ENCODE measurements around the gene FAM229A. TPM values are rescaled to one million over a fixed set of nuclear protein-coding genes. Genes with fewer than 3 reads are reported as not detected.

Gene FAM229A
- total and polyA plus RNA-seq, 2 of the 8 experiments (the other 6 are each of a cell fraction or from before 2014, with no cell fraction given) = 4.1 to 4.2 TPM

DNA sequence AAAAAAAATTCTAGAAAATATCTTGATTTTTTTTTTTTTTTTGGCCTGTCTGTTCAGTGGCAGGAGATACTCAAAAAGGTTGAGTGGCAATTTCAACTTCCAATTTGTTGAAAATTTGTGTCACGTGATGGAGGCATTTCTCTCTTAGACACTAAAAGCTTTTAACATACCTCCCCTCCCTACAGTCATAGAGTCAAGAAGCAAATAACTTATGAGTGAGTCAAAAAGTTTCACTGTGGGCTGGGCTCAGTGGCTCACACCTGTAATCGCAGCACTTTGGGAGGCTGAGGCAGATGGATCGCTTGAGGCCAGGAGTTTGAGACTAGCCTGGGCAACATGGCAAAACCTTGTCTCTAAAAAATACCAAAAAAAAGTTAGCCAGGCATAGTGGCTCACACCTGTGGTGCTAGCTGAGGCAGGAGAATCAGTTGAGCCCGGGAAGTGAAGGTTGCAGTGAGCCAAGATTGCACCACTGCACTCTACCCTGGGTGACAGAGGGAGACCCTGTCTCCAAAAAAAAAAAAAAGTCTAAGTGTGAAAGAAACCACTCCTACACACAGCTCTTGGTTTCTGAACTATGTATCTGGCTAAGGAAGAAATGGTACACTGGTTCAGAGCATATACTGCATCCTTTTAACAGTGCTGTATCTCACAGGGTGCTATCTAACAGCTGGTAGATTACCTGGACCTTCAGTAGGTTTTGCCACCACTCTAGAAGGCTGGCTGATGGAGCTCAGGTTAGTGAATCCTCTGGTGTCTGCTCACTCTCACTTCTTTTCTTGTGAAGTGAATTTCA is 43.6 kb upstream of the FAM229A start:
- POLR2A ChIA-PET (ENCODE audit: partially characterized antibody) = interaction anchor here (0.6 to 1.9 kb wide), 5 partner anchors 10 to 1080 kb away, joined by 3 to 4 read pairs (median 3); no protein-coding TSS in a partner anchor
- no peaks in the 10 kb centered on the region for H3K36me3 ChIP-seq (ENCODE audit: control insufficient read depth in 2 of 4, insufficient read depth in 4 of 4, low read length in 3 of 4)
- CTCF ChIA-PET (ENCODE audit: partially characterized antibody) = interaction anchor here (0.6 to 1.5 kb wide), 4 partner anchors 7 to 354 kb away, joined by 3 read pairs; no protein-coding TSS in a partner anchor
- H3K9ac ChIP-seq (replicated peaks in 1 of 4; ENCODE audit: extremely low read depth in 1 of 4, low read depth in 3 of 4, low read length in 3 of 4) = no peak overlapping the region
- H3K23me2 ChIP-seq (ENCODE audit: low read depth, low read length) = no peaks in the 10 kb centered on the region
- no peak overlapping the region for H3K4me3 ChIP-seq (ENCODE audit: extremely low read depth in 1 of 4, insufficient read depth in 2 of 4, low read depth in 3 of 4, low read length in 4 of 4)
- TF ChIP-seq SUZ12 (IDR thresholded peaks at IDR 0.05; ENCODE audit: low read length) (no peak), KDM1A (IDR thresholded peaks at IDR 0.05; ENCODE audit: borderline replicate concordance, low read length) (no peak), SAP30 (IDR thresholded peaks at IDR 0.05; ENCODE audit: insufficient read depth, insufficient replicate concordance, low read length) (no peak), EZH2 (IDR thresholded peaks at IDR 0.05; ENCODE audit: low read depth, low read length, severe bottlenecking) (no peak), JUND (IDR thresholded peaks at IDR 0.05; ENCODE audit: low read length) (no peak)
- H3K9me3 ChIP-seq (ENCODE audit: insufficient read depth in 2 of 2, low read depth in 1 of 2, low read length in 1 of 2) = no peaks in the 10 kb centered on the region
- H2BK5ac ChIP-seq (ENCODE audit: low read depth, low read length) = no peak overlapping the region
- no peaks in the 10 kb centered on the region for H3K79me1 ChIP-seq (ENCODE audit: low read depth, low read length)
- H2BK12ac ChIP-seq (ENCODE audit: low read depth, low read length) = no peak overlapping the region
- H2AFZ ChIP-seq (ENCODE audit: low read length) = no peak overlapping the region
- no peaks in the 10 kb centered on the region for H3K79me2 ChIP-seq (ENCODE audit: control insufficient read depth in 1 of 2, insufficient read depth in 2 of 2, low read length in 2 of 2)
- no peak overlapping the region for H3K56ac ChIP-seq (replicated peaks; ENCODE audit: insufficient read length, low read depth, low read length)
- no peaks in the 10 kb centered on the region for H4K20me1 ChIP-seq (replicated peaks in 1 of 2; ENCODE audit: control insufficient read depth in 1 of 2, insufficient read depth in 2 of 2, low read length in 2 of 2)
- no peak overlapping the region for H3K27ac ChIP-seq (ENCODE audit: low read depth, low read length)
- no peak overlapping the region for H3K4ac ChIP-seq (replicated peaks; ENCODE audit: insufficient read length, low read depth, low read length)
- H4K8ac ChIP-seq (ENCODE audit: extremely low read depth, insufficient read depth, low read length) = no peak overlapping the region
- no peak overlapping the region for H2BK120ac ChIP-seq (replicated peaks; ENCODE audit: low read depth, low read length)
- no peak overlapping the region for H4K91ac ChIP-seq (replicated peaks; ENCODE audit: insufficient read length, low read length)
- H2BK20ac ChIP-seq (ENCODE audit: low read length) = no peak overlapping the region
- no peak overlapping the region for H2AK5ac ChIP-seq (ENCODE audit: low read depth, low read length)
- no peak overlapping the region for H4K5ac ChIP-seq (ENCODE audit: insufficient read length, low read depth, low read length)
- H3K27me3 ChIP-seq (replicated peaks in 1 of 4; ENCODE audit: control insufficient read depth in 3 of 4, extremely low read depth in 1 of 4, insufficient read depth in 3 of 4, low read length in 3 of 4) = no peaks in the 10 kb centered on the region
- H3K4me1 ChIP-seq (replicated peaks in 1 of 4; ENCODE audit: control insufficient read depth in 3 of 4, insufficient read depth in 4 of 4, low read length in 3 of 4) = no peaks in the 10 kb centered on the region; a peak in 1 of 7 replicates
- H3K4me2 ChIP-seq (ENCODE audit: insufficient read depth in 1 of 2, low read depth in 2 of 2, low read length in 2 of 2) = no peak overlapping the region
- DNase-seq (ENCODE audit: low read depth in 1 of 2, low spot score in 2 of 2) (no peak), FAIRE-seq (no peak)
- 92% methylated on average over 4 of the region's 4 CpGs; no CpG with 5 or more reads in 1 of the 2 experiments for WGBS, 2 experiments (ENCODE audit: extremely low coverage in 1 of 2, insufficient coverage in 1 of 2, insufficient read length in 1 of 2, insufficient replicate concordance in 2 of 2, low coverage in 1 of 2, low lambda C conversion rate in 2 of 2, missing lambda C conversion rate in 1 of 2)
- H3K18ac ChIP-seq (ENCODE audit: extremely low read depth, low read length) = no peak overlapping the region
- H3K14ac ChIP-seq (ENCODE audit: insufficient read length) = no peak overlapping the region
- H3K23ac ChIP-seq (ENCODE audit: insufficient read length) = no peak overlapping the region
- H2BK15ac ChIP-seq (ENCODE audit: low read length) = no peak overlapping the region
